Measurements from ENCODE around the gene TSPAN18.

Gene TSPAN18

GRCh38 chr11:44816761-44817160, 90.0 kb downstream of the TSPAN18 start:
- H3K9me3 Mint-ChIP-seq = no peaks in the 10 kb centered on the region
- H3K4me3 Mint-ChIP-seq = no peak overlapping the region
- H3K27me3 Mint-ChIP-seq = no peaks in the 10 kb centered on the region
- no peak overlapping the region for H3K27ac Mint-ChIP-seq
- H3K36me3 Mint-ChIP-seq (ENCODE audit: low read depth) = no peaks in the 10 kb centered on the region
- H3K4me1 Mint-ChIP-seq (ENCODE audit: low read depth) = no peaks in the 10 kb centered on the region

- no peak overlapping the region for H3K27ac Mint-ChIP-seq
- no peaks in the 10 kb centered on the region for H3K9me3 Mint-ChIP-seq
- no peaks in the 10 kb centered on the region for H3K4me1 Mint-ChIP-seq (ENCODE audit: low read depth)
- no peak overlapping the region for H3K4me3 Mint-ChIP-seq
- no peaks in the 10 kb centered on the region for H3K27me3 Mint-ChIP-seq
- H3K36me3 Mint-ChIP-seq (ENCODE audit: low read depth) = no peaks in the 10 kb centered on the region
Observed at GRCh38 chr11:44817207-44817949, 90.6 kb downstream of the TSPAN18 start.

GRCh38 chr11:44818110-44818509, 91.3 kb downstream of the TSPAN18 start:
- Mint-ChIP-seq H3K4me1 (ENCODE audit: low read depth) (no peaks in the 10 kb centered on the region), H3K9me3 (no peaks in the 10 kb centered on the region), H3K4me3 (no peak overlapping the region), H3K27me3 (no peaks in the 10 kb centered on the region), H3K27ac (no peak overlapping the region), H3K36me3 (ENCODE audit: low read depth) (no peaks in the 10 kb centered on the region)

- H3K27ac Mint-ChIP-seq = no peak overlapping the region
- no peaks in the 10 kb centered on the region for H3K4me1 Mint-ChIP-seq (ENCODE audit: low read depth)
- no peaks in the 10 kb centered on the region for H3K27me3 Mint-ChIP-seq
- no peaks in the 10 kb centered on the region for H3K36me3 Mint-ChIP-seq (ENCODE audit: low read depth)
- no peak overlapping the region for H3K4me3 Mint-ChIP-seq
- H3K9me3 Mint-ChIP-seq = no peaks in the 10 kb centered on the region
Observed at GRCh38 chr11:44819346-44819745, 92.6 kb downstream of the TSPAN18 start.

- Mint-ChIP-seq H3K4me1 (ENCODE audit: low read depth) (no peaks in the 10 kb centered on the region), H3K36me3 (ENCODE audit: low read depth) (no peaks in the 10 kb centered on the region), H3K4me3 (no peak overlapping the region), H3K27me3 (no peaks in the 10 kb centered on the region), H3K9me3 (no peaks in the 10 kb centered on the region), H3K27ac (no peak overlapping the region)
Observed at GRCh38 chr11:44822369-44822768, 95.6 kb downstream of the TSPAN18 start.

GRCh38 chr11:44823006-44823405, 96.2 kb downstream of the TSPAN18 start:
- no peak overlapping the region for H3K4me3 Mint-ChIP-seq
- H3K27me3 Mint-ChIP-seq = no peaks in the 10 kb centered on the region
- no peaks in the 10 kb centered on the region for H3K9me3 Mint-ChIP-seq
- H3K27ac Mint-ChIP-seq = no peak overlapping the region
- H3K36me3 Mint-ChIP-seq (ENCODE audit: low read depth) = no peaks in the 10 kb centered on the region
- H3K4me1 Mint-ChIP-seq (ENCODE audit: low read depth) = no peaks in the 10 kb centered on the region

- no peak overlapping the region for H3K27ac Mint-ChIP-seq
- H3K9me3 Mint-ChIP-seq = no peaks in the 10 kb centered on the region
- H3K4me3 Mint-ChIP-seq = no peak overlapping the region
- no peaks in the 10 kb centered on the region for H3K4me1 Mint-ChIP-seq (ENCODE audit: low read depth)
- no peaks in the 10 kb centered on the region for H3K27me3 Mint-ChIP-seq
- H3K36me3 Mint-ChIP-seq (ENCODE audit: low read depth) = no peaks in the 10 kb centered on the region
Observed at GRCh38 chr11:44823868-44824267, 97.1 kb downstream of the TSPAN18 start.

GRCh38 chr11:44824300-44824704, 97.5 kb downstream of the TSPAN18 start:
- Mint-ChIP-seq H3K27me3 (no peaks in the 10 kb centered on the region), H3K4me3 (no peak overlapping the region), H3K27ac (no peak overlapping the region), H3K9me3 (no peaks in the 10 kb centered on the region), H3K36me3 (ENCODE audit: low read depth) (no peaks in the 10 kb centered on the region), H3K4me1 (ENCODE audit: low read depth) (no peaks in the 10 kb centered on the region)

GRCh38 chr11:44825058-44825785, 98.5 kb downstream of the TSPAN18 start:
- Mint-ChIP-seq H3K4me3 (no peak overlapping the region), H3K4me1 (ENCODE audit: low read depth) (no peaks in the 10 kb centered on the region), H3K9me3 (no peaks in the 10 kb centered on the region), H3K27ac (no peak overlapping the region), H3K36me3 (ENCODE audit: low read depth) (no peaks in the 10 kb centered on the region), H3K27me3 (no peaks in the 10 kb centered on the region)

GRCh38 chr11:44826922-44827643, 100.3 kb downstream of the TSPAN18 start:
- H3K36me3 Mint-ChIP-seq (ENCODE audit: low read depth) = no peaks in the 10 kb centered on the region
- no peaks in the 10 kb centered on the region for H3K9me3 Mint-ChIP-seq
- H3K27ac Mint-ChIP-seq = no peak overlapping the region
- no peaks in the 10 kb centered on the region for H3K27me3 Mint-ChIP-seq
- no peaks in the 10 kb centered on the region for H3K4me1 Mint-ChIP-seq (ENCODE audit: low read depth)
- H3K4me3 Mint-ChIP-seq = no peak overlapping the region

GRCh38 chr11:44828296-44828695, 101.5 kb downstream of the TSPAN18 start:
- Mint-ChIP-seq H3K4me3 (no peak overlapping the region), H3K9me3 (no peaks in the 10 kb centered on the region), H3K4me1 (ENCODE audit: low read depth) (no peaks in the 10 kb centered on the region), H3K27ac (no peak overlapping the region), H3K27me3 (peaks cover 9% of the 10 kb centered on the region), H3K36me3 (ENCODE audit: low read depth) (no peaks in the 10 kb centered on the region)

GRCh38 chr11:44829838-44830237, 103.1 kb downstream of the TSPAN18 start:
- H3K9me3 Mint-ChIP-seq = no peaks in the 10 kb centered on the region
- peaks cover 9% of the 10 kb centered on the region for H3K27me3 Mint-ChIP-seq
- no peak overlapping the region for H3K4me3 Mint-ChIP-seq
- no peak overlapping the region for H3K27ac Mint-ChIP-seq
- no peaks in the 10 kb centered on the region for H3K4me1 Mint-ChIP-seq (ENCODE audit: low read depth)
- no peaks in the 10 kb centered on the region for H3K36me3 Mint-ChIP-seq (ENCODE audit: low read depth)

GRCh38 chr11:44831605-44832394, 105.0 kb downstream of the TSPAN18 start:
- no peaks in the 10 kb centered on the region for H3K9me3 Mint-ChIP-seq
- H3K36me3 Mint-ChIP-seq (ENCODE audit: low read depth) = no peaks in the 10 kb centered on the region
- H3K4me1 Mint-ChIP-seq (ENCODE audit: low read depth) = no peaks in the 10 kb centered on the region
- H3K27ac Mint-ChIP-seq = no peak overlapping the region
- no peak overlapping the region for H3K4me3 Mint-ChIP-seq
- H3K27me3 Mint-ChIP-seq = peaks cover 9% of the 10 kb centered on the region

- peaks cover 9% of the 10 kb centered on the region for H3K27me3 Mint-ChIP-seq
- no peaks in the 10 kb centered on the region for H3K9me3 Mint-ChIP-seq
- no peaks in the 10 kb centered on the region for H3K4me1 Mint-ChIP-seq (ENCODE audit: low read depth)
- no peaks in the 10 kb centered on the region for H3K36me3 Mint-ChIP-seq (ENCODE audit: low read depth)
- no peak overlapping the region for H3K27ac Mint-ChIP-seq
- no peak overlapping the region for H3K4me3 Mint-ChIP-seq
Observed at GRCh38 chr11:44832452-44832851, 105.7 kb downstream of the TSPAN18 start.

All from stimulated activated naive CD8-positive, alpha-beta T cell treated with anti-CD3 and anti-CD28 coated beads, Interleukin-15, Interleukin-2, amounts not matched to agents 100 ng/mL and 50 ng/mL, for 24 hours (primary cell).